Activated CD8-positive, alpha-beta T cell treated with anti-CD3 and anti-CD28 coated beads for 36 hours (primary cell): ENCODE measurements around the gene PRIMPOL. TPM values are rescaled to one million over a fixed set of nuclear protein-coding genes. Genes with fewer than 3 reads are reported as not detected.

Experiments
- ATAC-seq: fragments of 200-7000 bp; cut with Tn5 transposase; one replicate; pipeline ENCODE4 v1.10.0; 2021; ENCODE audit warnings: mild to moderate bottlenecking, moderate library complexity
- CTCF ChIA-PET: fragments of 350-600 bp; sonication (Branson Sonifier 250); formaldehyde crosslinking; loops from one replicate; lab custom pipeline; 2021; ENCODE audit warnings: antibody characterized with exemption; lab: Charles Lee
- POLR2A ChIA-PET: fragments of 350-600 bp; sonication (Branson Sonifier 250); formaldehyde crosslinking; loops from one replicate; lab custom pipeline; 2021; ENCODE audit warnings: antibody characterized with exemption; lab: Charles Lee
- DNase-seq: peaks from one replicate; pipeline ENCODE4 v3.0.0-alpha.2; 2020
- H3K27ac Mint-ChIP-seq: one replicate; pipeline ENCODE4 v1.8.0; 2021; ENCODE audit warnings: mild to moderate bottlenecking, mixed read lengths
- H3K27me3 Mint-ChIP-seq: one replicate; pipeline ENCODE4 v1.8.0; 2021; ENCODE audit warnings: mixed read lengths
- H3K36me3 Mint-ChIP-seq: one replicate; pipeline ENCODE4 v1.8.0; 2021; ENCODE audit warnings: low read depth, mixed read lengths
- H3K4me1 Mint-ChIP-seq: one replicate; pipeline ENCODE4 v1.8.0; 2021; ENCODE audit warnings: low read depth, mixed read lengths
- H3K4me3 Mint-ChIP-seq: one replicate; pipeline ENCODE4 v1.8.0; 2021; ENCODE audit warnings: mild to moderate bottlenecking, moderate library complexity, mixed read lengths
- H3K9me3 Mint-ChIP-seq: one replicate; pipeline ENCODE4 v1.8.0; 2021; ENCODE audit warnings: mixed read lengths
- CTCF ChIP-seq: fragments of 200-600 bp; IDR thresholded peaks from one replicate; pipeline ENCODE4 v1.8.0; 2022; ENCODE audit warnings: antibody characterized with exemption, mild to moderate bottlenecking
- intact Hi-C: fragments of 100-400 bp; cut with micrococcal nuclease; formaldehyde crosslinking; loops from one replicate; pipeline ENCODE4 v1.10.0; 2022
- total RNA-seq, 2 experiments: library from RNA; stranded (reverse); gene quantifications; one replicate each; pipeline ENCODE4 v1.2.3, GENCODE V29; 2021

The PRIMPOL gene
- total RNA-seq, 2 experiments from 2014 or later = 16.9 to 17.3 TPM

DNA sequence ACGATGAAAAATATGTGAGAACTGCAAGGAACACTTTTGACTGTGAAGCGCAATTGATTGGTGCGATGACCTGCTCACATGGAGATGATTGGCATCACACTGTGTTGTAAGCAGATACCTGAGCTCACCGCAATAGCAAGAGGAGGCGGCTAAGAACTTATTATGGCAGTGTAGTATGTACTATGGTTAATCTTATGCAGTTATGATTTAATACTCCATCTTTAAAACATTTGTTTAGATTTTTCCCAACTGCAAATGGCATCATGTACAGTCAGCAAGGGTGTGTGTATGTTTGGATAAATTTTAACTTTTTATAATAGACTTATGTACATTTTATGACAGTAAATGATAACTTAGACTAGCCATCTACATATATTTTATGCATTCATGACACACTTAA lies 25.5 kb downstream of the PRIMPOL start:
- no peaks in the 10 kb centered on the region for H3K27me3 Mint-ChIP-seq
- no peak overlapping the region for H3K27ac Mint-ChIP-seq
- no peak overlapping the region for H3K4me3 Mint-ChIP-seq
- peaks cover 20% of the 10 kb centered on the region for H3K36me3 Mint-ChIP-seq
- peaks cover under 1% of the 10 kb centered on the region for H3K4me1 Mint-ChIP-seq
- no peak for TF ChIP-seq CTCF
- no peak for DNase-seq
- no peaks in the 10 kb centered on the region for H3K9me3 Mint-ChIP-seq
- ChIA-PET POLR2A (interaction anchor here (0.7 to 1.4 kb wide), 2 partner anchors 9 to 162 kb away, joined by 3 to 4 read pairs; no protein-coding TSS in a partner anchor), CTCF (interaction anchor here (0.8 kb wide), 1 partner anchor 26 kb away, joined by 3 read pairs; no protein-coding TSS in a partner anchor)
- intact Hi-C loops = no loop called here
- ATAC-seq = no peak

DNA sequence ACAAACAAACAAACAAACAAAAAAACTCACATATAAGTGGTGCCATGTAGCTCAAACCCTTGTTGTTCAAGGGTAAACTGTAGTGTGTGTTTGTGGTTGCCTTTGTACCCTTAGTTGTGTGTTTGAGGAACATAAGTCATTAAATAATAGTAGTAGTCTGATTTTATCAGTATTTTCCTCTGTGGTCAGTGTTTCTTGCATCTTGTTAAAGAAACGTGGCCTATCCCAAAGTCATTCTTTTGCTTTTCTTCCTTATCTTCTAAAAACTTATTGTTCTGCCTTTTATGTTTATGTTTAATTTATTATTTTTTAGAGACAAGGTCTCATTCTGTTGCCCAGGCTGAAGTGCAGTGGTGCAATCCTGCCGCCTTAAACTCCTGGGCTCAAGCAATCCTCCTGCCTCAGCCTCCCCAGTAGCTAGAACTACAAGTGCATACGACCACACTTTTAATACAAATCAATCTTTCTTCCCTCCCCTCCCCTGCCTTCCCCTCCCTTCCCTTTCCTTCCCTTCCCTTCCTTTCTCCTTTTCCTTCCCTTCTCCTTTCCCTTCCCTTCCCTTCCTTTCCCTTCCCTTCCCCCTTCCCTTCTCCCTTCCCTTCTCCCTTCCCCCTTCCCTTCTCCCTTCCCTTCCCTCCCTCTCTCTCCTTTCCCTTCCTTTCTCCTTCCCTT lies 26.4 kb downstream of the PRIMPOL start:
- no peak overlapping the region for H3K27ac Mint-ChIP-seq
- no peaks in the 10 kb centered on the region for H3K9me3 Mint-ChIP-seq
- POLR2A ChIA-PET = interaction anchor here (0.7 kb wide), 1 partner anchor 10 kb away, joined by 3 read pairs; no protein-coding TSS in a partner anchor
- H3K4me1 Mint-ChIP-seq = no peaks in the 10 kb centered on the region
- CTCF ChIA-PET = no interaction called here
- TF ChIP-seq CTCF = no peak
- H3K36me3 Mint-ChIP-seq = peaks cover 20% of the 10 kb centered on the region
- DNase-seq (no peak), ATAC-seq (no peak)
- H3K4me3 Mint-ChIP-seq = no peak overlapping the region
- H3K27me3 Mint-ChIP-seq = no peaks in the 10 kb centered on the region
- intact Hi-C loops = no loop called here

DNA sequence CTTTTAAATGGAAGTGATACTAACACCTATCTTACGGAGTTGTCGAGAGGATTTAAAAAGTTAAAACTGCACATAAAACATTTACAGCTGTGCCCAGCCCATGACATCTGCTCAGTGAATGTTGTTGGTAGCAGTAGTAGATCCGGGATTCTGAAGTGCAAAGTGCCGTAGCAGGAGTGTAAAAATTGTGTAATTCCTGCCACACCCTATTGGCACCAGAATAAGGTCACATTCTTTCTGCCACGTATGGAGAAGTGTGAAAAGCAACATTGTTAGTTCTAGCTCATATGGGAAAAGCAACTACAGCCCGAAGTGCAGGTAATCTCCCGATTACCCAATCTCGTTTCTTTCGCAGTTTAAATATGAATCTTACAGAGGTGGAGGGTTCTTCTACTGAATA lies 31.2 kb downstream of the PRIMPOL start:
- TF ChIP-seq CTCF = no peak
- Mint-ChIP-seq H3K9me3 (no peaks in the 10 kb centered on the region), H3K27me3 (no peaks in the 10 kb centered on the region), H3K4me1 (peaks cover 3% of the 10 kb centered on the region), H3K4me3 (no peak overlapping the region), H3K27ac (no peak overlapping the region), H3K36me3 (peaks cover 5% of the 10 kb centered on the region)
- ChIA-PET CTCF (no interaction called here), POLR2A (no interaction called here)
- intact Hi-C loops = no loop called here
- DNase-seq = no peak
- ATAC-seq = no peak

DNA sequence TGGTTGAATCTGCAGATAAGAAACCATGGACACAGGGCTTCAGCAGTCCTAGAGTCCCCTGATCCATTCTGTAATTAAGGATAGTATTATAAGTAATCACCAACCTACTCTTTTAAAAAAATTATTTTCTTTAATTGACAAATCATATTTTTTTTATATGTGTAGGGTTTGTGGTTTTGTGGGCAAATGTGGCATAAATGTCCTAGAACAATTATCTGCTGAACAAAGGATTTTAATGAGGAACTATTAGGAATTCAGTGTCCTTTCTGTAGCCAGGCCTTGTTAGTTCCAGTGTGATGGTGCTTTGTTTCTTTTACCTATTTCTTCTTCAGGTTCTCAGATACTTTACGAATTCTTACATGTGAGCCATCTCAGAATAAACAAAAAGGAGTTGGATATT lies 32.4 kb downstream of the PRIMPOL start:
- intact Hi-C loops = no loop called here
- no peaks in the 10 kb centered on the region for H3K9me3 Mint-ChIP-seq
- DNase-seq = no peak
- peaks cover 7% of the 10 kb centered on the region for H3K36me3 Mint-ChIP-seq
- no peaks in the 10 kb centered on the region for H3K27me3 Mint-ChIP-seq
- ATAC-seq = no peak
- H3K4me1 Mint-ChIP-seq = peaks cover 3% of the 10 kb centered on the region
- H3K4me3 Mint-ChIP-seq = no peak overlapping the region
- ChIA-PET POLR2A (no interaction called here), CTCF (no interaction called here)
- no peak overlapping the region for H3K27ac Mint-ChIP-seq
- TF ChIP-seq CTCF = no peak

- Mint-ChIP-seq H3K36me3 (peaks cover 7% of the 10 kb centered on the region), H3K9me3 (no peaks in the 10 kb centered on the region), H3K4me3 (no peak overlapping the region), H3K27me3 (no peaks in the 10 kb centered on the region), H3K27ac (no peak overlapping the region), H3K4me1 (peaks cover 9% of the 10 kb centered on the region)
- ChIA-PET POLR2A (no interaction called here), CTCF (interaction anchor here (0.8 to 1.2 kb wide), 2 partner anchors 35 to 321 kb away, joined by 3 read pairs; partner anchors contain the start of gene PRIMPOL)
- intact Hi-C loops = no loop called here
- no peak for DNase-seq
- no peak for TF ChIP-seq CTCF
- ATAC-seq = no peak
These were observed 35.1 kb downstream of the PRIMPOL start for GRCh38 chr4:184684491-184685189.
